Natural killer cell (primary cell): ENCODE results near the gene HABP2. TPM values are rescaled to one million over a fixed set of nuclear protein-coding genes. Genes with fewer than 3 reads are reported as not detected.

Experiments
- ATAC-seq, 3 donors: fragments of 150-1000 bp in 2 of 3; fragments of 200-7000 bp in 1 of 3; cut with Tn5 transposase; 1 replicate in 1 of 3; 2 replicates in 2 of 3; pipeline ENCODE4 v1.10.0; 2021; ENCODE audit warnings: mild to moderate bottlenecking in 2 of 3, moderate library complexity in 2 of 3
- DNase-seq, 2 donors: peaks; one replicate each; pipeline versions ENCODE4 v3.0.0 to v3.0.0-alpha.2; 2013 to 2021; ENCODE audit warnings: mixed read lengths in 1 of 2
- H3K27ac ChIP-seq: one replicate; pipeline ENCODE4 v1.5.1; 2013; ENCODE audit warnings: mild to moderate bottlenecking, low read length
- H3K27me3 ChIP-seq: one replicate; pipeline ENCODE4 v1.6.1; 2013; ENCODE audit warnings: low read length; ENCODE audit not compliant: control insufficient read depth, insufficient read depth
- H3K36me3 ChIP-seq: one replicate; pipeline ENCODE4 v1.6.1; 2013; ENCODE audit warnings: low read length; ENCODE audit not compliant: control insufficient read depth, insufficient read depth
- H3K4me1 ChIP-seq: one replicate; pipeline ENCODE4 v1.6.1; 2013; ENCODE audit warnings: low read length; ENCODE audit not compliant: control insufficient read depth, insufficient read depth
- H3K4me3 ChIP-seq: one replicate; pipeline ENCODE4 v1.5.1; 2013; ENCODE audit warnings: low read length
- H3K9me3 ChIP-seq: one replicate; pipeline ENCODE4 v1.6.1; 2013; ENCODE audit warnings: low read length; ENCODE audit not compliant: control insufficient read depth, insufficient read depth
- H3K27ac Mint-ChIP-seq, 2 donors: one replicate each; pipeline ENCODE4 v1.8.0; 2022; ENCODE audit warnings: mild to moderate bottlenecking in 2 of 2, mixed read lengths in 2 of 2, moderate library complexity in 1 of 2
- H3K27me3 Mint-ChIP-seq, 2 donors: one replicate each; pipeline ENCODE4 v1.8.0; 2022; ENCODE audit warnings: low read depth in 2 of 2, mixed read lengths in 2 of 2
- H3K36me3 Mint-ChIP-seq: one replicate; pipeline ENCODE4 v1.8.0; 2022; ENCODE audit warnings: mixed read lengths
- H3K4me1 Mint-ChIP-seq, 2 donors: one replicate each; pipeline ENCODE4 v1.8.0; 2022; ENCODE audit warnings: mixed read lengths in 2 of 2
- H3K4me3 Mint-ChIP-seq: one replicate; pipeline ENCODE4 v1.8.0; 2022; ENCODE audit warnings: mild to moderate bottlenecking, moderate library complexity, mixed read lengths
- H3K9me3 Mint-ChIP-seq, 2 donors: one replicate each; pipeline ENCODE4 v1.8.0; 2022; ENCODE audit warnings: mixed read lengths in 2 of 2
- WGBS: methylation state at CpG from one replicate; pipeline ENCODE4 v1.1.7; 2013; ENCODE audit warnings: missing lambda C conversion rate; ENCODE audit not compliant: insufficient coverage; 5-methylcytosine and 5-hydroxymethylcytosine counted together
- intact Hi-C: fragments of 100-400 bp; cut with micrococcal nuclease; formaldehyde crosslinking; loops from one replicate; pipeline ENCODE4 v1.14.2; 2022
- total RNA-seq, 4 donors: library from RNA; stranded (reverse); fragments of 120-200 nt in 1 of 4; gene quantifications; one replicate each; pipeline versions ENCODE4 v1.2.3 to v1.2.4, GENCODE V29; 2013 to 2022
- TF ChIP-seq, protein P1 (sequence below): fragments of 200-600 bp; IDR thresholded peaks from one replicate; pipeline ENCODE4 v1.8.0; 2022; ENCODE audit warnings: antibody characterized with exemption

HABP2 gene
- total RNA-seq, 3 donors from 2014 or later (not counting 1 experiment from before 2014, with no cell fraction given): not detected

DNA sequence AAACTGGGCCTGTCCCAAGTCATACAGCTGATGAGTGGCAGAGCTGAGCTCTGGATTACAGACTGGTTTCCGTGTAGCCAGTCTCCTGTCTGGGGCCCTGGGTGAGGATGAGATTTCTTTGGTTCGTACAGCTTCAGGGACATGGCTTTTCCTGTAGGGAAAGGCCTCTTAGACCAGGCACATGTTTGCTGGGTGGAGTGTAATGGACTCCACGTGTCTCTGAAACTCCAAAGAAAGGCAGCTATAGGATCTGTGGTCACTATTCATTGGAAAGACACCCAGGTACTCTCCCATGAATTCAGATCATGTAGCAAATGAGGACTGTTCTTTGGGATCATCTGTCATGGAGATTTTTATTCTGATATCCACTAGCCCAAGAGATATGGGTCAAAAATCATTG lies 2.4 kb downstream of the HABP2 start:
- Histone ChIP-seq H3K36me3 (no peaks in the 10 kb centered on the region), H3K4me3 (no peak overlapping the region), H3K4me1 (no peaks in the 10 kb centered on the region), H3K9me3 (no peaks in the 10 kb centered on the region), H3K27ac (no peak overlapping the region), H3K27me3 (no peaks in the 10 kb centered on the region)
- ATAC-seq (no peak), DNase-seq (no peak)
- WGBS: 78% methylated on average over 3 of the region's 3 CpGs
- TF ChIP-seq, protein P1, sequence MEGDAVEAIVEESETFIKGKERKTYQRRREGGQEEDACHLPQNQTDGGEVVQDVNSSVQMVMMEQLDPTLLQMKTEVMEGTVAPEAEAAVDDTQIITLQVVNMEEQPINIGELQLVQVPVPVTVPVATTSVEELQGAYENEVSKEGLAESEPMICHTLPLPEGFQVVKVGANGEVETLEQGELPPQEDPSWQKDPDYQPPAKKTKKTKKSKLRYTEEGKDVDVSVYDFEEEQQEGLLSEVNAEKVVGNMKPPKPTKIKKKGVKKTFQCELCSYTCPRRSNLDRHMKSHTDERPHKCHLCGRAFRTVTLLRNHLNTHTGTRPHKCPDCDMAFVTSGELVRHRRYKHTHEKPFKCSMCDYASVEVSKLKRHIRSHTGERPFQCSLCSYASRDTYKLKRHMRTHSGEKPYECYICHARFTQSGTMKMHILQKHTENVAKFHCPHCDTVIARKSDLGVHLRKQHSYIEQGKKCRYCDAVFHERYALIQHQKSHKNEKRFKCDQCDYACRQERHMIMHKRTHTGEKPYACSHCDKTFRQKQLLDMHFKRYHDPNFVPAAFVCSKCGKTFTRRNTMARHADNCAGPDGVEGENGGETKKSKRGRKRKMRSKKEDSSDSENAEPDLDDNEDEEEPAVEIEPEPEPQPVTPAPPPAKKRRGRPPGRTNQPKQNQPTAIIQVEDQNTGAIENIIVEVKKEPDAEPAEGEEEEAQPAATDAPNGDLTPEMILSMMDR: no peak
- peaks cover 15 to 19% of the 10 kb centered on the region in 2 donors for H3K27me3 Mint-ChIP-seq
- intact Hi-C loops: no loop called here
- H3K4me3 Mint-ChIP-seq: no peak overlapping the region
- H3K9me3 Mint-ChIP-seq: no peaks in the 10 kb centered on the region
- H3K4me1 Mint-ChIP-seq: no peaks in the 10 kb centered on the region
- no peak overlapping the region for H3K27ac Mint-ChIP-seq
- no peaks in the 10 kb centered on the region for H3K36me3 Mint-ChIP-seq

DNA sequence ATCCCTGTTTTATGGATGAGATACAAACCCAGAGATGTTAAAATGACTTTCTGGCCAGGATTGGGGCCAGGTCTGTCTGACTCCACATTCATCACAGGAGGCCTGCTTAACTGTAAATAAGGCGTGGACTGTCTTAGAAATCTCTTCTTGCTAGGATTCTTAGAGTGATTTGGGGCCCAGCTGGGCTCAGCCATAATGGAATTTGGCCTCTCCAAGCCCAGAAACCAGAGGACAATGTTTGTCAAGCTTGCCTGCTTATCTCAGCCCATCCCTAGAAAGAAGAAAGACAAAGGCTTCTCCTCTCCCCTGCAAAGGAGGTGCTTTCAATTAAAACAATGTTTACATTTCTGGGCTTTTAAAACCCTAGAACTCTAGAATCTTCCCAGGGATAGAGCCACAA lies 2.9 kb downstream of the HABP2 start:
- intact Hi-C loops: no loop called here
- DNase-seq (no peak), ATAC-seq (no peak)
- no peak overlapping the region for H3K27ac Mint-ChIP-seq
- Histone ChIP-seq H3K27me3 (no peaks in the 10 kb centered on the region), H3K4me1 (no peaks in the 10 kb centered on the region), H3K4me3 (no peak overlapping the region), H3K36me3 (no peaks in the 10 kb centered on the region), H3K27ac (no peak overlapping the region), H3K9me3 (no peaks in the 10 kb centered on the region)
- WGBS: 86% methylated on average over 1 of the region's 1 CpG
- H3K4me3 Mint-ChIP-seq: no peak overlapping the region
- no peaks in the 10 kb centered on the region for H3K9me3 Mint-ChIP-seq
- no peaks in the 10 kb centered on the region for H3K4me1 Mint-ChIP-seq
- H3K36me3 Mint-ChIP-seq: no peaks in the 10 kb centered on the region
- peaks cover 15 to 19% of the 10 kb centered on the region in 2 donors for H3K27me3 Mint-ChIP-seq
- TF ChIP-seq, protein P1: no peak

DNA sequence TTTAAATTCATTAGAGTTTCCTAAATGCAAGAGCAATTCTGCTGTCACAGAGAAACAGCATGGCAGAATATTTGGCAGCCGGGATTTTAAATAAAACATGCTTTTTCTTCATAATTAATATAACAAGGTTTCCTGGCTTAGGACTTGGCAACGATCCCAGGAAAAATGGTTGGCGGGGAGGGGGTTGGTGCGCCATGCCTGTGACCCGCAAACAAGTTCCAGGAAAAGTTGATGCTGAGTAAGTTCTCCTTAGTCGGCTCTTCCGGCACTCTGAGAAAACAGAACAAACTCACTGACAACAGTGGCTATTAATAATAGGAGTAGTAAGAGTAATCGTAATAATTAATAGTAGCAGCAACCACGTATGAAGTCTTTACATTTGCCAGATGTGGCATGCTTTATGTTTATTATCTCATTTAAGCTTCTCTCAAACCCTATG lies 4.6 kb downstream of the HABP2 start:
- H3K4me3 Mint-ChIP-seq: no peak overlapping the region
- H3K9me3 ChIP-seq: no peaks in the 10 kb centered on the region

More for the DNA sequence above, 4.6 kb downstream of the HABP2 start:
- TF ChIP-seq, protein P1: no peak
- Mint-ChIP-seq H3K36me3 (no peaks in the 10 kb centered on the region), H3K4me1 (no peaks in the 10 kb centered on the region), H3K27ac (no peak overlapping the region), H3K9me3 (no peaks in the 10 kb centered on the region), H3K27me3 (peaks cover 11 to 19% of the 10 kb centered on the region in 2 donors)
- no peak for ATAC-seq
- Histone ChIP-seq H3K4me1 (no peaks in the 10 kb centered on the region), H3K27ac (no peak overlapping the region), H3K36me3 (no peaks in the 10 kb centered on the region), H3K27me3 (no peaks in the 10 kb centered on the region), H3K4me3 (no peak overlapping the region)
- intact Hi-C loops: no loop called here
- 24% methylated on average over 6 of the region's 9 CpGs for WGBS
- no peak for DNase-seq
